ENCODE measurements around the gene FADS3. TPM values are rescaled to one million over a fixed set of nuclear protein-coding genes. Genes with fewer than 3 reads are reported as not detected.
A peak's percentile ranks its signal among the peaks of the same experiment; 100 is the strongest.

FADS3 gene
- total and polyA plus RNA-seq, 12 donors, result 54.9 to 217 (median 75.2) TPM

- Histone ChIP-seq H3K27ac (no peak overlapping the region), H3K4me3 (no peak overlapping the region), H3K9me3 (no peaks in the 10 kb centered on the region), H3K27me3 (no peaks in the 10 kb centered on the region), H3K4me1 (peaks cover 3 to 22% (median 14%) of the 10 kb centered on the region in 9 donors), H3K36me3 (peaks cover 0 to 69% (median 7%) of the 10 kb centered on the region in 9 donors)
- DNase-seq (no peak), ATAC-seq (no peak)
- WGBS, 2 donors, result 95% methylated on average over 13 of the region's 13 CpGs
- TF ChIP-seq CTCF (IDR thresholded peaks at IDR 0.05), result no peak
- intact Hi-C loops (cut with DNase I), result loop anchor here in 1 of 10 donors (5.0 kb wide), 1 partner anchor 42 kb away; no protein-coding TSS in a partner anchor
These were observed 13.8 kb upstream of the FADS3 start for GRCh38 chr11:61905067-61905696.

- Histone ChIP-seq H3K4me3 (peak overlapping the region in 1 of 10 donors; percentile 15), H3K36me3 (peaks cover 0 to 71% (median 7%) of the 10 kb centered on the region in 9 donors), H3K4me1 (peaks cover 5 to 18% (median 13%) of the 10 kb centered on the region in 9 donors), H3K27me3 (no peaks in the 10 kb centered on the region), H3K27ac (no peak overlapping the region), H3K9me3 (no peaks in the 10 kb centered on the region)
- intact Hi-C loops (cut with DNase I), result loop anchor here in 2 of 10 donors (5.0 kb wide), 1 partner anchor 43 kb away; no protein-coding TSS in a partner anchor
- ATAC-seq (peak in 1 of 8 donors; percentile 54), DNase-seq (no peak)
- 66 to 74% methylated on average over 19 of the region's 19 CpGs for WGBS, 2 donors
- no peak for TF ChIP-seq CTCF (IDR thresholded peaks at IDR 0.05)
These were observed 13.2 kb upstream of the FADS3 start for GRCh38 chr11:61904539-61905048.

- WGBS, 2 donors, result 97% methylated on average over 3 of the region's 3 CpGs
- Histone ChIP-seq H3K27me3 (no peaks in the 10 kb centered on the region), H3K4me3 (peak overlapping the region in 1 of 10 donors; percentile 15), H3K9me3 (no peaks in the 10 kb centered on the region), H3K27ac (no peak overlapping the region), H3K4me1 (peaks cover 2 to 18% (median 8%) of the 10 kb centered on the region in 9 donors), H3K36me3 (peaks cover 0 to 74% (median 7%) of the 10 kb centered on the region in 9 donors)
- TF ChIP-seq CTCF (IDR thresholded peaks at IDR 0.05), result no peak
- ATAC-seq (no peak), DNase-seq (no peak)
- intact Hi-C loops (cut with DNase I), result loop anchor here in 1 of 10 donors (5.0 kb wide), 1 partner anchor 43 kb away; no protein-coding TSS in a partner anchor
These were observed 12.5 kb upstream of the FADS3 start for GRCh38 chr11:61903845-61904244.

GRCh38 chr11:61902313-61902712, 11.0 kb upstream of the FADS3 start:
- no peak for DNase-seq
- no peak overlapping the region for H3K27ac ChIP-seq
- peaks cover 0 to 77% (median 7%) of the 10 kb centered on the region in 9 donors for H3K36me3 ChIP-seq
- H3K4me1 ChIP-seq, result peaks cover 0 to 22% (median 7%) of the 10 kb centered on the region in 9 donors
- H3K27me3 ChIP-seq, result no peaks in the 10 kb centered on the region
- no peaks in the 10 kb centered on the region for H3K9me3 ChIP-seq
- TF ChIP-seq CTCF (IDR thresholded peaks at IDR 0.05), result no peak
- intact Hi-C loops (cut with DNase I), result loop anchor here in 1 of 10 donors (5.0 kb wide), 1 partner anchor 45 kb away; no protein-coding TSS in a partner anchor
- WGBS, 2 donors, result 91 to 96% methylated on average over 11 of the region's 11 CpGs
- no peak for ATAC-seq
- H3K4me3 ChIP-seq, result no peak overlapping the region
